H1 (cell line): ENCODE measurements around the gene HS6ST2. TPM values are rescaled to one million over a fixed set of nuclear protein-coding genes. Genes with fewer than 3 reads are reported as not detected.

Source experiments
- CTCF ChIA-PET: fragments of 300-600 bp; sonication (Branson Sonifier 250); formaldehyde crosslinking; loops from one replicate; lab custom pipeline; 2021; ENCODE audit not compliant: partially characterized antibody; lab: Charles Lee
- POLR2A ChIA-PET: fragments of 300-600 bp; sonication (Branson Sonifier 250); formaldehyde crosslinking; loops from one replicate; lab custom pipeline; 2021; ENCODE audit warnings: inconsistent platforms; ENCODE audit not compliant: partially characterized antibody; lab: Charles Lee
- DNase-seq, 2 experiments: peaks; one replicate each; pipeline versions ENCODE4 v3.0.0 to v3.0.0-alpha.2; 2010 to 2022; ENCODE audit warnings: low spot score in 2 of 2, low read depth in 1 of 2, mixed read lengths in 1 of 2
- FAIRE-seq: peaks from 2 replicates; lab custom pipeline; 2011; peaks lifted over from hg19 to GRCh38; lab: Jason Lieb, UNC
- H2AFZ ChIP-seq: 2 replicates; pipeline ENCODE4 v1.8.1; 2012; ENCODE audit warnings: low read length, inconsistent platforms
- H2AK5ac ChIP-seq: 2 replicates; pipeline ENCODE4 v1.6.1; 2013; ENCODE audit warnings: low read depth, low read length
- H2BK120ac ChIP-seq: replicated peaks from 2 replicates; pipeline ENCODE3; 2013; ENCODE audit warnings: low read depth, low read length, inconsistent platforms
- H2BK12ac ChIP-seq: 2 replicates; pipeline ENCODE4 v1.6.1; 2013; ENCODE audit warnings: low read depth, low read length
- H2BK15ac ChIP-seq: 2 replicates; pipeline ENCODE4 v1.6.1; 2013; ENCODE audit warnings: low read length
- H2BK20ac ChIP-seq: 2 replicates; pipeline ENCODE4 v1.6.1; 2013; ENCODE audit warnings: low read length
- H2BK5ac ChIP-seq: 2 replicates; pipeline ENCODE4 v1.6.1; 2013; ENCODE audit warnings: low read depth, low read length
- H3K14ac ChIP-seq: 2 replicates; pipeline ENCODE4 v1.6.1; 2013; ENCODE audit warnings: inconsistent platforms; ENCODE audit not compliant: insufficient read length
- H3K18ac ChIP-seq: 2 replicates; pipeline ENCODE4 v1.6.1; 2013; ENCODE audit warnings: low read length; ENCODE audit errors: extremely low read depth
- H3K23ac ChIP-seq: 2 replicates; pipeline ENCODE4 v1.6.1; 2013; ENCODE audit warnings: inconsistent platforms; ENCODE audit not compliant: insufficient read length
- H3K23me2 ChIP-seq: 2 replicates; pipeline ENCODE4 v1.6.1; 2013; ENCODE audit warnings: low read depth, low read length
- H3K27ac ChIP-seq: 2 replicates; pipeline ENCODE4 v1.6.1; 2011; ENCODE audit warnings: low read depth, low read length, inconsistent platforms
- H3K27me3 ChIP-seq, 4 experiments: replicated peaks in 1 of 4; 1 replicate in 1 of 4; 2 replicates in 3 of 4; pipeline versions ENCODE4 v1.6.1 to v1.8.1; 2011 to 2013; ENCODE audit warnings: low read length in 3 of 4, mild to moderate bottlenecking in 3 of 4, inconsistent platforms in 2 of 4, mixed read lengths in 2 of 4, moderate library complexity in 1 of 4; ENCODE audit not compliant: control insufficient read depth in 3 of 4, insufficient read depth in 3 of 4; ENCODE audit errors: extremely low read depth in 1 of 4
- H3K36me3 ChIP-seq, 4 experiments: 2 replicates each; pipeline versions ENCODE4 v1.6.1 to v1.8.1; 2011 to 2013; ENCODE audit warnings: mild to moderate bottlenecking in 4 of 4, low read length in 3 of 4, moderate library complexity in 2 of 4, control low read depth in 1 of 4, inconsistent platforms in 1 of 4; ENCODE audit not compliant: insufficient read depth in 4 of 4, control insufficient read depth in 2 of 4
- H3K4ac ChIP-seq: replicated peaks from 2 replicates; pipeline ENCODE3; 2013; ENCODE audit warnings: low read length, low read depth, mixed read lengths, inconsistent platforms; ENCODE audit not compliant: insufficient read length
- H3K4me1 ChIP-seq, 4 experiments: replicated peaks in 1 of 4; 1 replicate in 1 of 4; 2 replicates in 3 of 4; pipeline versions ENCODE4 v1.6.1 to v1.8.1; 2011 to 2013; ENCODE audit warnings: low read length in 3 of 4, inconsistent platforms in 2 of 4, mixed read lengths in 1 of 4; ENCODE audit not compliant: insufficient read depth in 4 of 4, control insufficient read depth in 3 of 4
- H3K4me2 ChIP-seq, 2 experiments: 2 replicates each; pipeline versions ENCODE4 v1.6.1 to v1.8.1; 2011 to 2013; ENCODE audit warnings: low read depth in 2 of 2, low read length in 2 of 2, control low read depth in 1 of 2, inconsistent platforms in 1 of 2, mild to moderate bottlenecking in 1 of 2; ENCODE audit not compliant: insufficient read depth in 1 of 2
- H3K4me3 ChIP-seq, 4 experiments: fragments of 200-600, 300-600 bp in 1 of 4; sonication (generic), shearing (Covaris generic), sonication (Bioruptor Twin) in 1 of 4; 2 replicates each; pipeline versions ENCODE4 v1.5.1 to v1.8.1; 2011 to 2016; ENCODE audit warnings: low read length in 4 of 4, low read depth in 3 of 4, control low read depth in 2 of 4, inconsistent platforms in 2 of 4, mild to moderate bottlenecking in 2 of 4, mixed read lengths in 1 of 4, moderate library complexity in 1 of 4; ENCODE audit not compliant: insufficient read depth in 2 of 4; ENCODE audit errors: extremely low read depth in 1 of 4
- H3K56ac ChIP-seq: replicated peaks from 2 replicates; pipeline ENCODE3; 2013; ENCODE audit warnings: low read depth, mild to moderate bottlenecking, mixed read lengths, low read length, inconsistent platforms; ENCODE audit not compliant: insufficient read length
- H3K79me1 ChIP-seq: 2 replicates; pipeline ENCODE4 v1.6.1; 2013; ENCODE audit warnings: low read depth, low read length, control low read depth
- H3K79me2 ChIP-seq, 2 experiments: 2 replicates each; pipeline versions ENCODE4 v1.6.1 to v1.8.1; 2012 to 2013; ENCODE audit warnings: low read length in 2 of 2, mild to moderate bottlenecking in 2 of 2, inconsistent platforms in 1 of 2; ENCODE audit not compliant: insufficient read depth in 2 of 2, control insufficient read depth in 1 of 2
- H3K9ac ChIP-seq, 4 experiments: replicated peaks in 1 of 4; 1 replicate in 1 of 4; 2 replicates in 3 of 4; pipeline versions ENCODE4 v1.6.1 to v1.8.1; 2011 to 2013; ENCODE audit warnings: low read depth in 3 of 4, low read length in 3 of 4, control low read depth in 2 of 4, mild to moderate bottlenecking in 2 of 4, moderate library complexity in 2 of 4, inconsistent platforms in 1 of 4; ENCODE audit errors: extremely low read depth in 1 of 4
- H3K9me3 ChIP-seq, 2 experiments: 2 replicates each; pipeline versions ENCODE4 v1.6.1 to v1.8.1; 2012 to 2013; ENCODE audit warnings: mild to moderate bottlenecking in 2 of 2, moderate library complexity in 2 of 2, control low read depth in 1 of 2, inconsistent platforms in 1 of 2, low read depth in 1 of 2, low read length in 1 of 2, mixed read lengths in 1 of 2; ENCODE audit not compliant: insufficient read depth in 2 of 2
- H4K20me1 ChIP-seq, 2 experiments: replicated peaks in 1 of 2; 2 replicates each; pipeline versions ENCODE3 to v1.8.1; 2011 to 2013; ENCODE audit warnings: inconsistent platforms in 2 of 2, low read length in 2 of 2, mild to moderate bottlenecking in 1 of 2; ENCODE audit not compliant: insufficient read depth in 2 of 2, control insufficient read depth in 1 of 2
- H4K5ac ChIP-seq: 2 replicates; pipeline ENCODE4 v1.6.1; 2013; ENCODE audit warnings: low read length, low read depth, mixed read lengths, inconsistent platforms; ENCODE audit not compliant: insufficient read length
- H4K8ac ChIP-seq: 2 replicates; pipeline ENCODE4 v1.8.0; 2013; ENCODE audit warnings: mild to moderate bottlenecking, moderate library complexity, low read length, inconsistent platforms; ENCODE audit not compliant: insufficient read depth; ENCODE audit errors: extremely low read depth
- H4K91ac ChIP-seq: replicated peaks from 2 replicates; pipeline ENCODE3; 2013; ENCODE audit warnings: low read length, mixed read lengths, inconsistent platforms; ENCODE audit not compliant: insufficient read length
- JUND ChIP-seq: IDR thresholded peaks from 2 replicates; pipeline ENCODE4 v1.6.1; 2011; ENCODE audit warnings: mild to moderate bottlenecking, improper control_type of control experiment, low read length
- KDM5A ChIP-seq: fragments of 200-600 bp; IDR thresholded peaks from 2 replicates; pipeline ENCODE4 v1.7.1; 2012; ENCODE audit warnings: mild to moderate bottlenecking, low read length, inconsistent platforms, mixed read lengths
- NRF1 ChIP-seq: IDR thresholded peaks from 2 replicates; pipeline ENCODE4 v1.6.1; 2011; ENCODE audit warnings: mild to moderate bottlenecking, low read depth, low read length, improper control_type of control experiment
- POU5F1 ChIP-seq: IDR thresholded peaks from 2 replicates; pipeline ENCODE4 v1.6.1; 2011; ENCODE audit warnings: low read depth, mild to moderate bottlenecking, low read length, moderate library complexity
- RAD21 ChIP-seq, 2 experiments: IDR thresholded peaks in 1 of 2; conservative IDR thresholded peaks in 1 of 2; 2 replicates each; pipeline ENCODE4 v1.6.1; 2011; ENCODE audit warnings: low read depth in 2 of 2, low read length in 2 of 2, improper control_type of control experiment in 1 of 2, inconsistent platforms in 1 of 2, mild to moderate bottlenecking in 1 of 2, moderate library complexity in 1 of 2
- RNF2 ChIP-seq: fragments of 200-900, 300-1000 bp; sonication (generic); IDR thresholded peaks from 2 replicates; pipeline ENCODE4 v1.7.1; 2016; ENCODE audit warnings: borderline replicate concordance, low read depth, mild to moderate bottlenecking, antibody characterized with exemption, low read length; ENCODE audit not compliant: poor library complexity, severe bottlenecking; ENCODE audit errors: missing control alignments
- SRF ChIP-seq: IDR thresholded peaks from 2 replicates; pipeline ENCODE4 v1.6.1; 2011; ENCODE audit warnings: mild to moderate bottlenecking, low read depth, low read length, moderate library complexity
- TAF1 ChIP-seq: IDR thresholded peaks from 2 replicates; pipeline ENCODE4 v1.6.1; 2011; ENCODE audit warnings: mild to moderate bottlenecking, low read depth, low read length
- TCF12 ChIP-seq: IDR thresholded peaks from 2 replicates; pipeline ENCODE4 v1.6.1; 2011; ENCODE audit warnings: low read depth, mild to moderate bottlenecking, low read length
- WGBS, 2 experiments: shearing (Covaris generic) in 1 of 2; methylation state at CpG; one replicate each; pipeline versions ENCODE4 v1.1.6 to v1.1.7; 2013 to 2015; ENCODE audit warnings: low lambda C conversion rate in 2 of 2, mixed read lengths in 2 of 2, inconsistent platforms in 1 of 2, low coverage in 1 of 2, missing lambda C conversion rate in 1 of 2; ENCODE audit not compliant: insufficient replicate concordance in 2 of 2, insufficient coverage in 1 of 2, insufficient read length in 1 of 2; ENCODE audit errors: extremely low coverage in 1 of 2, missing lambda C conversion rate in 1 of 2; 5-methylcytosine and 5-hydroxymethylcytosine counted together
- polyA plus RNA-seq, 7 experiments: library from polyadenylated mRNA; depleted of rRNA in 3 of 7; stranded (reverse) in 5 of 7; unstranded in 2 of 7; fragments of >200 nt in 5 of 7; fragments of 200-250 nt in 2 of 7; gene quantifications; 1 replicate in 5 of 7; 2 replicates in 1 of 7; 4 replicates in 1 of 7; pipeline versions ENCODE4 v1.2.1 to v1.2.3, GENCODE V29; 2011 to 2013; ENCODE audit warnings: missing spikeins in 2 of 7, mixed read lengths in 2 of 7
- total RNA-seq: library from RNA; stranded (reverse); fragmentation: NEBNext Ultra II Directional; extraction: Animal tissue kit (Norgen Biotek cat#: 25700); gene quantifications from 2 replicates; pipeline ENCODE4 v1.2.1, GENCODE V29; 2021

The HS6ST2 gene
- total and polyA plus RNA-seq, 2 of the 8 experiments (the other 6 are each of a cell fraction or from before 2014, with no cell fraction given), result 3.9 TPM

- Histone ChIP-seq H2AFZ (no peak overlapping the region), H3K27me3 (peaks cover 9 to 30% (median 25%) of the 10 kb centered on the region in 4 experiments), H4K20me1 (peaks cover 0 to 6% of the 10 kb centered on the region in 2 experiments), H3K18ac (no peak overlapping the region), H3K79me1 (no peaks in the 10 kb centered on the region), H3K23me2 (no peaks in the 10 kb centered on the region), H3K14ac (no peak overlapping the region), H2BK12ac (no peak overlapping the region), H3K4me1 (peaks cover 1 to 6% (median 4%) of the 10 kb centered on the region in 4 experiments; a peak in 4 of 7 replicates), H4K5ac (no peak overlapping the region), H2BK120ac (no peak overlapping the region), H3K27ac (no peak overlapping the region), H3K4ac (no peak overlapping the region), H2BK5ac (no peak overlapping the region), H4K8ac (no peak overlapping the region), H3K4me2 (no peak overlapping the region), H3K4me3 (no peak overlapping the region), H3K56ac (no peak overlapping the region), H2BK20ac (no peak overlapping the region), H3K36me3 (no peaks in the 10 kb centered on the region), H2AK5ac (no peak overlapping the region), H3K9ac (no peak overlapping the region), H3K9me3 (no peaks in the 10 kb centered on the region), H4K91ac (no peak overlapping the region), H2BK15ac (no peak overlapping the region), H3K79me2 (no peaks in the 10 kb centered on the region), H3K23ac (no peak overlapping the region)
- FAIRE-seq, result no peak
- DNase-seq, result no peak
- ChIA-PET CTCF (interaction anchor here (0.9 kb wide), 1 partner anchor 47 kb away, joined by 3 read pairs; no protein-coding TSS in a partner anchor), POLR2A (no interaction called here)
- 84% methylated on average over 6 of the region's 6 CpGs; no CpG with 5 or more reads in 1 of the 2 experiments for WGBS, 2 experiments
- TF ChIP-seq SRF (no peak), KDM5A (no peak), RNF2 (no peak), POU5F1 (no peak), RAD21 (IDR thresholded peaks at IDR 0.05 in 1 of 2, conservative IDR thresholded peaks at IDR 0.05 in 1 of 2; ENCODE audit: low read depth in 2 of 2, low read length in 2 of 2) (no peak), TAF1 (no peak), TCF12 (no peak), NRF1 (no peak), JUND (no peak)
Observed at GRCh38 chrX:132668178-132668577, 290.3 kb downstream of the HS6ST2 start.
